Measurements from ENCODE around the gene IFNA6.

GRCh38 chr9:21362287-21362686 lies 11.6 kb upstream of the IFNA6 start:
- TF ChIP-seq, protein P1, sequence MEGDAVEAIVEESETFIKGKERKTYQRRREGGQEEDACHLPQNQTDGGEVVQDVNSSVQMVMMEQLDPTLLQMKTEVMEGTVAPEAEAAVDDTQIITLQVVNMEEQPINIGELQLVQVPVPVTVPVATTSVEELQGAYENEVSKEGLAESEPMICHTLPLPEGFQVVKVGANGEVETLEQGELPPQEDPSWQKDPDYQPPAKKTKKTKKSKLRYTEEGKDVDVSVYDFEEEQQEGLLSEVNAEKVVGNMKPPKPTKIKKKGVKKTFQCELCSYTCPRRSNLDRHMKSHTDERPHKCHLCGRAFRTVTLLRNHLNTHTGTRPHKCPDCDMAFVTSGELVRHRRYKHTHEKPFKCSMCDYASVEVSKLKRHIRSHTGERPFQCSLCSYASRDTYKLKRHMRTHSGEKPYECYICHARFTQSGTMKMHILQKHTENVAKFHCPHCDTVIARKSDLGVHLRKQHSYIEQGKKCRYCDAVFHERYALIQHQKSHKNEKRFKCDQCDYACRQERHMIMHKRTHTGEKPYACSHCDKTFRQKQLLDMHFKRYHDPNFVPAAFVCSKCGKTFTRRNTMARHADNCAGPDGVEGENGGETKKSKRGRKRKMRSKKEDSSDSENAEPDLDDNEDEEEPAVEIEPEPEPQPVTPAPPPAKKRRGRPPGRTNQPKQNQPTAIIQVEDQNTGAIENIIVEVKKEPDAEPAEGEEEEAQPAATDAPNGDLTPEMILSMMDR (IDR thresholded peaks at IDR 0.05), result no peak
- no peak for TF ChIP-seq POLR2A (IDR thresholded peaks at IDR 0.05)

Measured in heart left ventricle (tissue), 13 donors.